Thyroid gland (tissue), 4 donors: ENCODE data around the gene TPT1.

Source experiments
- CTCF ChIP-seq, 6 experiments: fragments of 200-600 bp in 3 of 6; fragments of 450-650 bp in 3 of 6; sonication (generic) in 3 of 6; IDR thresholded peaks; one replicate each; pipeline ENCODE4 v1.5.1; 2016 to 2019; ENCODE audit warnings: antibody characterized with exemption in 6 of 6, mild to moderate bottlenecking in 2 of 6, inconsistent platforms in 1 of 6, moderate library complexity in 1 of 6
- POLR2A ChIP-seq, 2 donors: fragments of 450-650 bp; IDR thresholded peaks; one replicate each; pipeline ENCODE4 v1.6.1; 2017; ENCODE audit warnings: antibody characterized with exemption in 2 of 2, mild to moderate bottlenecking in 2 of 2, moderate library complexity in 1 of 2

DNA sequence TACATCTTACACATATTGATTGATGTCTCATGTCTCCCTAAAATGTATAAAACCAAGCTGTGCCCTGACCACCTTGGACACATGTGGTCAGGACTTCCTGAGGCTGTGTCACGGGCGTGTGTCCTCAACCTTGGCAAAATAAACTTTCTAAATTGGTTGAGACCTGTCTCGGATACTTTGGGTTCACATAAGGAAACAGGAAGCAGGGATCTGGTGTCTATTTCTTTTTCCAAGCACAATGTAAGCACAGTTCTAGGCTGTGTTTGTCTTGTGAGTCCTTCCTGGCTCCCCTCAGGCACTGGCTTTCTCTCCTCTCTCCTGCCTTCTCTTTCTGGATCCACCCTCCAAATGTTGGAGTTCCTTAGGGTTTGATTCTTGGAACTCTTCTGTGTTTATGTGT is 27.6 kb upstream of the TPT1 start:
- TF ChIP-seq CTCF (IDR thresholded peaks at IDR 0.05) (no peak), POLR2A (IDR thresholded peaks at IDR 0.05) (no peak)
